ENCODE results near the gene SERF1B. TPM values are rescaled to one million over a fixed set of nuclear protein-coding genes. Genes with fewer than 3 reads are reported as not detected.
"Not testable (repeated sequence)": the region's sequence is repeated elsewhere in the genome, so short reads cannot be mapped to it uniquely, and the experiment has no call there.

SERF1B gene
- total RNA-seq (33.9 and 45.1 TPM in 2 replicates), polyA plus RNA-seq (55.3 and 58.9 TPM in 2 replicates)

GRCh38 chr5:70025106-70025844, at the start of gene SERF1B:
Gene SERF1B (plus strand): TSS chr5:70025251. CDS start chr5:70025452, 201 bp downstream.
- not testable (repeated sequence) for H3K36me3 ChIP-seq (replicated peaks; ENCODE audit: insufficient read depth, low read depth); H3K27ac ChIP-seq; DNase-seq (ENCODE audit: low spot score); H3K9me2 ChIP-seq (replicated peaks; ENCODE audit: insufficient read depth); H3K4me3 ChIP-seq; H2AFZ ChIP-seq; H3K4me2 ChIP-seq; H3K79me2 ChIP-seq; H4K20me1 ChIP-seq (ENCODE audit: insufficient read depth, poor library complexity, severe bottlenecking); H3K4me1 ChIP-seq (ENCODE audit: insufficient read depth); H3K9me3 ChIP-seq (ENCODE audit: low read depth); H3K27me3 ChIP-seq
- no CpG with 5 or more reads among the region's 66 CpGs for WGBS (ENCODE audit: low lambda C conversion rate, missing lambda C conversion rate)

- not testable (repeated sequence) for H2AFZ ChIP-seq; H3K36me3 ChIP-seq (replicated peaks; ENCODE audit: insufficient read depth, low read depth); H4K20me1 ChIP-seq (ENCODE audit: insufficient read depth, poor library complexity, severe bottlenecking); H3K27ac ChIP-seq; H3K4me2 ChIP-seq; H3K27me3 ChIP-seq; H3K9me2 ChIP-seq (replicated peaks; ENCODE audit: insufficient read depth); H3K79me2 ChIP-seq; DNase-seq (ENCODE audit: low spot score); H3K4me3 ChIP-seq; H3K4me1 ChIP-seq (ENCODE audit: insufficient read depth); H3K9me3 ChIP-seq (ENCODE audit: low read depth)
- no CpG with 5 or more reads among the region's 2 CpGs for WGBS (ENCODE audit: low lambda C conversion rate, missing lambda C conversion rate)
These were observed 33.3 kb upstream of the SERF1B start for GRCh38 chr5:69991713-69992112.

GRCh38 chr5:69995535-69995934, 29.5 kb upstream of the SERF1B start:
- DNase-seq (ENCODE audit: low spot score) = not testable (repeated sequence)
- no CpG with 5 or more reads among the region's 1 CpG for WGBS (ENCODE audit: low lambda C conversion rate, missing lambda C conversion rate)

DNA sequence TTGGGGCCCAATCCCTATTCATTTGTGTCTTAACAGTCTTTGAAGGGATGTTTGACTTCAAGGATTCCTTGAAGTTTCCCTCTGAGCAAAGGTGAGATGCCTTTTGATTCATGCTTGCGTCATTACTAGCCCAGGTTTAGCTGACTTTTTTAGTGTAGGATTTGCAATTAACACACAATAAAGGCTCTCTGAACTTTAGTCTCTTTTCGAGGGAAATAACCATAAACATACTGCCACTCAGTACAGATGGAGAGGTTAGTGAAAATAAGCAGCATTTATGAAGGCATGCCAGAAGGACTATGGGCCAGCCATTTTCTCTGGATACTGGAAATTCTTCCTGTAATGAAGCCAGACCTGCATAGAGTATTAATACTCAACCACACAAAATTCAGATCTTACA, 4.4 kb upstream of the SERF1B start:
- not testable (repeated sequence) for H3K27me3 ChIP-seq; H3K79me2 ChIP-seq; H3K4me2 ChIP-seq; DNase-seq (ENCODE audit: low spot score); H3K9me2 ChIP-seq (replicated peaks; ENCODE audit: insufficient read depth); H4K20me1 ChIP-seq (ENCODE audit: insufficient read depth, poor library complexity, severe bottlenecking); H3K27ac ChIP-seq; H2AFZ ChIP-seq; H3K4me1 ChIP-seq (ENCODE audit: insufficient read depth); H3K9me3 ChIP-seq (ENCODE audit: low read depth); H3K36me3 ChIP-seq (replicated peaks; ENCODE audit: insufficient read depth, low read depth); H3K4me3 ChIP-seq
- no CpG with 5 or more reads among the region's 2 CpGs for WGBS (ENCODE audit: low lambda C conversion rate, missing lambda C conversion rate)

More at GRCh38 chr5:69995535-69995934, 29.5 kb upstream of the SERF1B start:
- not testable (repeated sequence) for H3K9me3 ChIP-seq (ENCODE audit: low read depth); H3K79me2 ChIP-seq; H4K20me1 ChIP-seq (ENCODE audit: insufficient read depth, poor library complexity, severe bottlenecking); H3K4me1 ChIP-seq (ENCODE audit: insufficient read depth); H3K4me3 ChIP-seq; H3K4me2 ChIP-seq; H2AFZ ChIP-seq; H3K36me3 ChIP-seq (replicated peaks; ENCODE audit: insufficient read depth, low read depth); H3K27ac ChIP-seq; H3K9me2 ChIP-seq (replicated peaks; ENCODE audit: insufficient read depth); H3K27me3 ChIP-seq

DNA sequence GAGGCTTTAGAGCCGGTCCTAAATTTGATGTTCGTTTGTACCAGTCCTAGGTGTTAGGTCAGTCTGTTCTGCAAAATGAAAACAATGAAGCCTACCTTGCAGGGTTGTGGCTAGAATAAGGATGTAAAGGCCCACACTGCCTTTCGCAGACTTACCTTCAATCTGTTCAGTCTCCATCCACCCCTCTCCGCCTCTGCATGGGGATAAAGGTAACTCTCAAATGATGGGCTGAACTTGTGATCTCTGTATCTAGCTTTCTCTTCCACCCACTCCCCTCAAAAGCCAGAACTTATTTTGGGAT, 744 bp downstream of the SERF1B start:
- no CpG with 5 or more reads among the region's 4 CpGs for WGBS (ENCODE audit: low lambda C conversion rate, missing lambda C conversion rate)
- not testable (repeated sequence) for DNase-seq (ENCODE audit: low spot score); H3K36me3 ChIP-seq (replicated peaks; ENCODE audit: insufficient read depth, low read depth); H3K27me3 ChIP-seq; H3K9me3 ChIP-seq (ENCODE audit: low read depth); H3K4me1 ChIP-seq (ENCODE audit: insufficient read depth); H2AFZ ChIP-seq; H3K79me2 ChIP-seq; H3K4me2 ChIP-seq; H3K4me3 ChIP-seq; H3K27ac ChIP-seq; H3K9me2 ChIP-seq (replicated peaks; ENCODE audit: insufficient read depth); H4K20me1 ChIP-seq (ENCODE audit: insufficient read depth, poor library complexity, severe bottlenecking)

GRCh38 chr5:70031204-70031603, 6.2 kb downstream of the SERF1B start:
- whole genome bisulfite sequencing (ENCODE audit: low lambda C conversion rate, missing lambda C conversion rate) = no CpG with 5 or more reads among the region's 5 CpGs
- H3K9me2 ChIP-seq (replicated peaks; ENCODE audit: insufficient read depth); H3K4me1 ChIP-seq (ENCODE audit: insufficient read depth); DNase-seq (ENCODE audit: low spot score); H3K4me2 ChIP-seq; H3K9me3 ChIP-seq (ENCODE audit: low read depth); H4K20me1 ChIP-seq (ENCODE audit: insufficient read depth, poor library complexity, severe bottlenecking); H3K36me3 ChIP-seq (replicated peaks; ENCODE audit: insufficient read depth, low read depth); H3K79me2 ChIP-seq; H2AFZ ChIP-seq; H3K4me3 ChIP-seq; H3K27me3 ChIP-seq; H3K27ac ChIP-seq: not testable (repeated sequence)

DNA sequence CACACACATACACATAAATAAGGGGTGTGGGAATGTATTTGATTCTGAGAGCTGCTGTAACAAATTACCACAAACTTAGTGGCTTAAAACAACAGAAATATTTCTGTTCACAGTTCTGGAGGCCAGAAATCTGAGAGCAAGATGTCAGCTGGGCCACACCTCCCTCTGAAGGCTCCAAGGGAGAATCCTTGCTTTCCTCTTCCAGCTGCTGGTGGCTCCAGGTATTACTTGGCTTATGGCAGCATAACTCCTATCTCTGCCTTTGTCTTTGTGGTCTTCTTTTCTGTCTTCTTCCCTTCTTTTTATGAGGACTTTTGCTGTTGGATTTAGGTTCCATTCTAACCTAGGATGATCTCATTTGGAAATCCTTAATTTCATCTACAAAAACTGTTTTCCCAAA, 16.4 kb downstream of the SERF1B start:
- H3K4me3 ChIP-seq; H2AFZ ChIP-seq; H4K20me1 ChIP-seq (ENCODE audit: insufficient read depth, poor library complexity, severe bottlenecking); H3K27me3 ChIP-seq; H3K9me2 ChIP-seq (replicated peaks; ENCODE audit: insufficient read depth); H3K79me2 ChIP-seq; H3K27ac ChIP-seq; H3K4me2 ChIP-seq; H3K4me1 ChIP-seq (ENCODE audit: insufficient read depth); H3K9me3 ChIP-seq (ENCODE audit: low read depth); DNase-seq (ENCODE audit: low spot score); H3K36me3 ChIP-seq (replicated peaks; ENCODE audit: insufficient read depth, low read depth): not testable (repeated sequence)

DNA sequence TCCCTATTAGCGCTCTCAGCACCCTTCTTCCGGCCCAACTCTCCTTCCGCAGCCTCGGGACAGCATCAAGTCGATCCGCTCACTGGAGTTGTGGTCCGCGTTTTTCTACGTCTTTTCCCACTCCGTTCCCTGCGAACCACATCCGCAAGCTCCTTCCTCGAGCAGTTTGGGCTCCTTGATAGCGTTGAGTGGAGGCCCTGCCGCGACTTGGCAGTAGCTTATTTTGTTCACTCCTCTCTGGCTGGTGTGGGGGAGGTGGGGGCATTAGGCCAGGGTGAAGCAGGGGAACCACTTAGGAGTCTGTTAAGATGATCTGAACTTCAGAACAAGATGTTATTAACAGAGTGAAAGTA, 24.7 kb downstream of the SERF1B start:
- not testable (repeated sequence) for DNase-seq (ENCODE audit: low spot score); H4K20me1 ChIP-seq (ENCODE audit: insufficient read depth, poor library complexity, severe bottlenecking); H3K36me3 ChIP-seq (replicated peaks; ENCODE audit: insufficient read depth, low read depth); H3K4me1 ChIP-seq (ENCODE audit: insufficient read depth); H3K79me2 ChIP-seq; H3K27ac ChIP-seq; H2AFZ ChIP-seq; H3K9me2 ChIP-seq (replicated peaks; ENCODE audit: insufficient read depth); H3K9me3 ChIP-seq (ENCODE audit: low read depth); H3K4me3 ChIP-seq; H3K4me2 ChIP-seq; H3K27me3 ChIP-seq
- WGBS (ENCODE audit: low lambda C conversion rate, missing lambda C conversion rate) = no CpG with 5 or more reads among the region's 16 CpGs

DNA sequence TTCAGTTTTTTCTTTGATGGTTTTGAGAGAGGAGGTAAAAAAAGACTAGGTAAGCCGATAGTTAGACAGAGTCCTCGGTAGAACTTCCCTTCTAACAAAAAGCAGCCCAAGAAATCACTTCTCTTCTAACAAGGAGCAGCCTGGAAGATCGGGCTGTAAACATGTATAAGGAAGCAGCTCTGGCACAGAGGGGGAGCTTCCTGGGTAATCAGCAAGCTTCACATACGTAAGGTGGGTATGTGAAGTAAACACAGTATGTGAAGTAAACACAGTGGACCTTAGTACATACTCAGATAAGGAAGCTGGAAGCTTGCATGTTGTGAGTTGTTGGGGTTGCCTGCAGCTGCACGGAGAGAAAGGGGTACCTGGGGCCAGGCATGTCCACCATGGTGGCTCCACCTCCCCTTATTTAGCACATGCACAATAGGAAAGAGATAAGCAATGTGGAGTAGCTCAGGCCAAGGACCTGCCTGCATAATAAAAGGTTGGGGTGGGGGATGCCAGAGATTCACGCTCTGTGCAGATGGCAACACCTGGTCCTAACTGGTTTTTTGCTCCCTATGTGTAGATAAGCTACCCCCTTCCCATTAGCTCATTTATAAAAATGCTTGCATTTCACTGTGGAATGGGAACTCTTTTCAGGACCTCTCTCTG, 31.4 kb downstream of the SERF1B start:
- H3K4me1 ChIP-seq (ENCODE audit: insufficient read depth); H3K4me2 ChIP-seq; H2AFZ ChIP-seq; H3K79me2 ChIP-seq; H3K27me3 ChIP-seq; H3K9me3 ChIP-seq (ENCODE audit: low read depth); DNase-seq (ENCODE audit: low spot score); H3K36me3 ChIP-seq (replicated peaks; ENCODE audit: insufficient read depth, low read depth); H3K27ac ChIP-seq; H3K9me2 ChIP-seq (replicated peaks; ENCODE audit: insufficient read depth); H3K4me3 ChIP-seq; H4K20me1 ChIP-seq (ENCODE audit: insufficient read depth, poor library complexity, severe bottlenecking): not testable (repeated sequence)
- WGBS (ENCODE audit: low lambda C conversion rate, missing lambda C conversion rate) = no CpG with 5 or more reads among the region's 6 CpGs

Measured in hepatocyte (in vitro differentiated cells).